ENCODE data around the gene KDM1B.
"Not testable (repeated sequence)": the region's sequence is repeated elsewhere in the genome, so short reads cannot be mapped to it uniquely, and the experiment has no call there.

Gene KDM1B

GRCh38 chr6:18155150-18155863, at the start of gene KDM1B:
Gene KDM1B (plus strand): TSS chr6:18155422. CDS start chr6:18159896, 4,474 bp downstream.
- peak; percentile 84 for DNase-seq

- no peak for DNase-seq
These were observed 48.2 kb upstream of the KDM1B start for GRCh38 chr6:18107061-18107460.

- DNase-seq: no peak
These were observed 45.1 kb upstream of the KDM1B start for GRCh38 chr6:18110162-18110561.

GRCh38 chr6:18115356-18115755, 39.9 kb upstream of the KDM1B start:
- DNase-seq: no peak

- no peak for DNase-seq
These were observed 38.1 kb upstream of the KDM1B start for GRCh38 chr6:18117136-18117535.

GRCh38 chr6:18118330-18118729, 36.9 kb upstream of the KDM1B start:
- DNase-seq: no peak

GRCh38 chr6:18119236-18119635, 36.0 kb upstream of the KDM1B start:
- DNase-seq: no peak

- no peak for DNase-seq
These were observed 33.6 kb upstream of the KDM1B start for GRCh38 chr6:18121580-18122127.

GRCh38 chr6:18122128-18123093, 32.8 kb upstream of the KDM1B start, which contains the start of gene NHLRC1:
Gene NHLRC1 (minus strand): TSS chr6:18122677. CDS start chr6:18122606, 71 bp downstream.
- peak; percentile 25 for DNase-seq

- no peak for DNase-seq
These were observed 29.1 kb upstream of the KDM1B start for GRCh38 chr6:18126121-18126520.

- DNase-seq: no peak
These were observed 22.9 kb upstream of the KDM1B start for GRCh38 chr6:18132346-18132745.

- no peak for DNase-seq
These were observed 20.1 kb upstream of the KDM1B start for GRCh38 chr6:18135171-18135570.

GRCh38 chr6:18136260-18136659, 19.0 kb upstream of the KDM1B start:
- DNase-seq: no peak

- no peak for DNase-seq
These were observed 16.3 kb upstream of the KDM1B start for GRCh38 chr6:18138906-18139305.

GRCh38 chr6:18139935-18140621, 15.1 kb upstream of the KDM1B start:
- DNase-seq: no peak

GRCh38 chr6:18141805-18142590, 13.2 kb upstream of the KDM1B start:
- DNase-seq: no peak

GRCh38 chr6:18142591-18142861, 12.7 kb upstream of the KDM1B start:
- no peak for DNase-seq

- no peak for DNase-seq
These were observed 8.1 kb upstream of the KDM1B start for GRCh38 chr6:18147160-18147559.

- no peak for DNase-seq
These were observed 7.6 kb upstream of the KDM1B start for GRCh38 chr6:18147616-18148015.

GRCh38 chr6:18148304-18149025, 6.8 kb upstream of the KDM1B start:
- DNase-seq: no peak

GRCh38 chr6:18151391-18151790, 3.8 kb upstream of the KDM1B start:
- not testable (repeated sequence) for DNase-seq

GRCh38 chr6:18151801-18152200, 3.4 kb upstream of the KDM1B start:
- no peak for DNase-seq

Measured in SHP77 treated with DMSO at 0.1 percent for 48 hours (cell line).